ENCODE data around the gene USP17L26.
"Not testable (repeated sequence)": the region's sequence is repeated elsewhere in the genome, so short reads cannot be mapped to it uniquely, and the experiment has no call there.

- not testable (repeated sequence) for TF ChIP-seq POLR2AphosphoS5, CTCF, POLR2A (IDR thresholded peaks at IDR 0.05)
Observed at GRCh38 chr4:9362829-9363228, 28.4 kb downstream of the USP17L26 start, which contains the start of gene USP17L30.

All from transverse colon (tissue), 4 donors.